Effector memory CD8-positive, alpha-beta T cell (primary cell): ENCODE measurements around the gene MOB1A.

Experiments
- ATAC-seq: fragments of 150-1000 bp; cut with Tn5 transposase; replicated peaks from 2 replicates; pipeline ENCODE4 v1.10.0; 2021; ENCODE audit warnings: mild to moderate bottlenecking, moderate library complexity
- DNase-seq, 3 experiments: peaks; one replicate each; pipeline ENCODE4 v3.0.0; 2021
- H3K27ac Mint-ChIP-seq, 2 donors: one replicate each; pipeline ENCODE4 v1.8.0; 2022; ENCODE audit warnings: mild to moderate bottlenecking in 2 of 2, mixed read lengths in 2 of 2, moderate library complexity in 2 of 2
- H3K27me3 Mint-ChIP-seq, 2 donors: one replicate each; pipeline ENCODE4 v1.8.0; 2022; ENCODE audit warnings: mixed read lengths in 2 of 2
- H3K36me3 Mint-ChIP-seq: one replicate; pipeline ENCODE4 v1.8.0; 2022; ENCODE audit warnings: mild to moderate bottlenecking, moderate library complexity, mixed read lengths; ENCODE audit not compliant: insufficient read depth
- H3K4me1 Mint-ChIP-seq, 2 donors: one replicate each; pipeline ENCODE4 v1.8.0; 2022; ENCODE audit warnings: low read depth in 2 of 2, mixed read lengths in 2 of 2
- H3K4me3 Mint-ChIP-seq, 2 donors: one replicate each; pipeline ENCODE4 v1.8.0; 2022; ENCODE audit warnings: mild to moderate bottlenecking in 2 of 2, mixed read lengths in 2 of 2, moderate library complexity in 2 of 2
- H3K9me3 Mint-ChIP-seq, 2 donors: one replicate each; pipeline ENCODE4 v1.8.0; 2022; ENCODE audit warnings: mixed read lengths in 2 of 2

The MOB1A gene

DNA sequence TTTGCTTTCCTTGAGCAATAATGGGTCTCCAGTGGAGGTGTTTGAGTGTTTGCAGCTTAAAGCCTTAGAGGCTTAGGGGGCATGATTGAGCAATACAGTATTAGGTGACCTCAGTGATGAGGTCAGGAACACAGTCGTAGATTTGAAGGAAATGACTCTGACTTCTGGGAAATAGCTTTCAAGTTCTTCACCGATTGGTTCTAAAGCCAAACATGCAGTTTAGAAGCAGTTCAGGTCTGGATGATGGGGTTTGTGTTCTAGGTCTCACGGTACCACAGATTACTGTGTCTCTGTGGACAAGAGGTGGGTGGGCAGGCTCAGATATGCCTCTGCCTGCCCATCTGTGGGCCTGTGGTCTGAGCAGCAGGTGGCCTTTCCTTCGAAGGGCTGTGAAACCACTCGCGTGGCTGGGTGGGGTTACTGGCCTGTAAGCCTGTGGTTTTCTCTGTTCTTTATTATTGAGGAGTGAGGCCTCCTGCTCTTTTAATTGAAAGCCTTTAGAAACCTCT, 27.6 kb upstream of the MOB1A start:
- no peaks in the 10 kb centered on the region for H3K27me3 Mint-ChIP-seq
- H3K4me3 Mint-ChIP-seq, result peak overlapping the region; percentile 67 to 75
- peaks cover 27 to 35% of the 10 kb centered on the region in 2 donors for H3K4me1 Mint-ChIP-seq
- ATAC-seq (peak; percentile 91), DNase-seq (peak; percentile 12 to 28 (median 27))
- H3K36me3 Mint-ChIP-seq, result peaks cover 31% of the 10 kb centered on the region
- peak overlapping the region; percentile 96 to 97 for H3K27ac Mint-ChIP-seq
- H3K9me3 Mint-ChIP-seq, result no peaks in the 10 kb centered on the region

DNA sequence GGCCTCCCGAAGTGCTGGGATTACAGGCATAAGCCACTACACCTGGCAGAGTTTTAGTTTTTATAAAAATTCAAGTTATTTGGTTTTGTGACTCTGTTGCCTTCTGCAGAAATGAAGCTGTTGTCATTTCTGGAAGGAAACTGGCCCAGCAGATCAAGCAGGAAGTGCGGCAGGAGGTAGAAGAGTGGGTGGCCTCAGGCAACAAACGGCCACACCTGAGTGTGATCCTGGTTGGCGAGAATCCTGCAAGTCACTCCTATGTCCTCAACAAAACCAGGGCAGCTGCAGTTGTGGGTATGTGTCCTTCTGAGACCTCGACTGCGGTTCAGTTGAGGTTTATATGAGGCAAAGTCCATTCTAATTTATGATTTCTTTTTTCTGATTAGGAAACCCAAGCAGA, 26.9 kb upstream of the MOB1A start:
- peak overlapping the region; percentile 67 to 75 for H3K4me3 Mint-ChIP-seq
- H3K27me3 Mint-ChIP-seq, result no peaks in the 10 kb centered on the region
- peak; percentile 35 for ATAC-seq
- no peak for DNase-seq
- H3K36me3 Mint-ChIP-seq, result peaks cover 25% of the 10 kb centered on the region
- peaks cover 28 to 35% of the 10 kb centered on the region in 2 donors for H3K4me1 Mint-ChIP-seq
- no peaks in the 10 kb centered on the region for H3K9me3 Mint-ChIP-seq
- H3K27ac Mint-ChIP-seq, result peak overlapping the region; percentile 96 to 97

DNA sequence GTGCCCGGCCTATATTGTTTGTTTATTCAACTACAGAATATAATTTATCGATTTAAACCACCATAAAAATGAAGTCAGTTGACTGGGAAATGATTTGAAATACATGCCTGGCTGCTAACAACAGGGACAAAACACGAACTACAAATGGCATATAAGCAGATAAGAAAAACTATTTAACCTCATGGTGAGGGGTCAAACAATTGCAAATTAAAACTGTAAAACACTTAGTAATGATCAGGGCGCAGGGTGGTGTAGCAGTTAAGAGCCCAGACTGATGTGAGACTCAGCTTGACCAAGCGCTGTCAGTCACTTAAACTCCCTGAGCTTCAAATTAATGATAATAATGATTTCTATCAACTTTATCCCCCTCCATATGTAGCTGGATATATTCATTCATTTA, 26.4 kb upstream of the MOB1A start:
- DNase-seq (no peak), ATAC-seq (no peak)
- peaks cover 29 to 38% of the 10 kb centered on the region in 2 donors for H3K4me1 Mint-ChIP-seq
- H3K9me3 Mint-ChIP-seq, result no peaks in the 10 kb centered on the region
- H3K4me3 Mint-ChIP-seq, result peak overlapping the region; percentile 67 to 75
- peak overlapping the region; percentile 96 to 97 for H3K27ac Mint-ChIP-seq
- peaks cover 21% of the 10 kb centered on the region for H3K36me3 Mint-ChIP-seq
- no peaks in the 10 kb centered on the region for H3K27me3 Mint-ChIP-seq

DNA sequence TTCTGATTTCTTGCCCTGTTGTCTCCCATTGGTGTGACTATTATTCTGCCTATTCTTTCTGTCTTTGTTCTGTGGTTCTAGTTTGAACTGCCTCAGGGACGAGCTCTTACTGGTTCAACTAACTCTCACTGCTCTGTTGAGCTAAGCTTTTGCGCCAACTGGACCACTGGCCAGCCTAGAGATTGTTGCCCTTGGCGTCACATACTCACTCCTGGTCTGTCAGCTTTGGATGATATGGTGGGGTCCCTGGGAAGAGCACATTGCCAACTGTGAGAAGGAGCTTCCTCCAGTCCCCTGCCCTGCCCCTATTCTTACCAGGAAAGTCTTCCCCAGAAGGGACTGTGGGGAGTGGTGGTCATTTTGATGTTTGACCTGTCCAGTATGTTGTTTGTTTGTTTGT, 25.8 kb upstream of the MOB1A start:
- no peak for ATAC-seq
- DNase-seq, result no peak
- peaks cover 17% of the 10 kb centered on the region for H3K36me3 Mint-ChIP-seq
- no peaks in the 10 kb centered on the region for H3K9me3 Mint-ChIP-seq
- no peak overlapping the region for H3K4me3 Mint-ChIP-seq
- peaks cover 34 to 45% of the 10 kb centered on the region in 2 donors for H3K4me1 Mint-ChIP-seq
- no peaks in the 10 kb centered on the region for H3K27me3 Mint-ChIP-seq
- H3K27ac Mint-ChIP-seq, result peak overlapping the region in 1 of 2 donors; percentile 97

GRCh38 chr2:74201596-74201995, 22.9 kb upstream of the MOB1A start:
- Mint-ChIP-seq H3K9me3 (no peaks in the 10 kb centered on the region), H3K27me3 (no peaks in the 10 kb centered on the region), H3K4me1 (peaks cover 39 to 45% of the 10 kb centered on the region in 2 donors), H3K27ac (peak overlapping the region in 1 of 2 donors; percentile 29), H3K4me3 (no peak overlapping the region), H3K36me3 (peaks cover 12% of the 10 kb centered on the region)
- ATAC-seq, result no peak
- DNase-seq, result no peak

GRCh38 chr2:74201196-74201595, 22.5 kb upstream of the MOB1A start:
- H3K27me3 Mint-ChIP-seq, result no peaks in the 10 kb centered on the region
- H3K36me3 Mint-ChIP-seq, result peaks cover 11% of the 10 kb centered on the region
- no peaks in the 10 kb centered on the region for H3K9me3 Mint-ChIP-seq
- DNase-seq, result no peak
- peak overlapping the region in 1 of 2 donors; percentile 9 for H3K4me3 Mint-ChIP-seq
- H3K4me1 Mint-ChIP-seq, result peaks cover 35 to 41% of the 10 kb centered on the region in 2 donors
- no peak for ATAC-seq
- H3K27ac Mint-ChIP-seq, result peak overlapping the region in 1 of 2 donors; percentile 29

DNA sequence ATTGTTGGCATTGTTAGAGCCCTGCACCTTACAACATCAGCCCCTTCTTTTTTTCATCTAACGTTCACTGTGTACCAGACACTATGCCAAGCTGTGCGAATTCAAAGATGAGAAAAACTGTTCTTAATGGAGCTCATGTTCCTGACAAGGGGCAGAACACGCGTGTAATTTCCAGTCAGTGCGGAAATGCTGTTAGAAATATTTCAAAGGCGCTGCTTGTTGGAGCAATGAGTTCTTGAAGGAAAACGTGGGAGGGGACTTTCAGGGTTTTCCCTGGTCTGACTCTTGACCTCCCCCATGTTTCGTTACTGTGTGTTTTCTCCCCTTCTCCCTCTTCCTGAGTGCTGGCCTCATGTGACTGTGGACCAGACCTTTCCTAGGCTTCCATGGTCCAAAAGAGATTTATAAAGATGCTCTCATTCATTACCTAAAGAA, 21.2 kb upstream of the MOB1A start:
- H3K4me1 Mint-ChIP-seq, result peaks cover 24 to 28% of the 10 kb centered on the region in 2 donors
- peak overlapping the region; percentile 30 to 93 for H3K27ac Mint-ChIP-seq
- DNase-seq, result no peak
- ATAC-seq, result no peak
- H3K9me3 Mint-ChIP-seq, result no peaks in the 10 kb centered on the region
- H3K36me3 Mint-ChIP-seq, result peaks cover 11% of the 10 kb centered on the region
- no peaks in the 10 kb centered on the region for H3K27me3 Mint-ChIP-seq
- peak overlapping the region; percentile 90 to 91 for H3K4me3 Mint-ChIP-seq

GRCh38 chr2:74199275-74199701, 20.6 kb upstream of the MOB1A start:
- H3K27me3 Mint-ChIP-seq, result no peaks in the 10 kb centered on the region
- ATAC-seq (peak; percentile 6), DNase-seq (peak in 1 of 3 experiments; percentile 15)
- H3K9me3 Mint-ChIP-seq, result no peaks in the 10 kb centered on the region
- H3K27ac Mint-ChIP-seq, result peak overlapping the region; percentile 93 to 98
- peaks cover 11% of the 10 kb centered on the region for H3K36me3 Mint-ChIP-seq
- H3K4me1 Mint-ChIP-seq, result peaks cover 21 to 23% of the 10 kb centered on the region in 2 donors
- H3K4me3 Mint-ChIP-seq, result peak overlapping the region; percentile 90 to 91

DNA sequence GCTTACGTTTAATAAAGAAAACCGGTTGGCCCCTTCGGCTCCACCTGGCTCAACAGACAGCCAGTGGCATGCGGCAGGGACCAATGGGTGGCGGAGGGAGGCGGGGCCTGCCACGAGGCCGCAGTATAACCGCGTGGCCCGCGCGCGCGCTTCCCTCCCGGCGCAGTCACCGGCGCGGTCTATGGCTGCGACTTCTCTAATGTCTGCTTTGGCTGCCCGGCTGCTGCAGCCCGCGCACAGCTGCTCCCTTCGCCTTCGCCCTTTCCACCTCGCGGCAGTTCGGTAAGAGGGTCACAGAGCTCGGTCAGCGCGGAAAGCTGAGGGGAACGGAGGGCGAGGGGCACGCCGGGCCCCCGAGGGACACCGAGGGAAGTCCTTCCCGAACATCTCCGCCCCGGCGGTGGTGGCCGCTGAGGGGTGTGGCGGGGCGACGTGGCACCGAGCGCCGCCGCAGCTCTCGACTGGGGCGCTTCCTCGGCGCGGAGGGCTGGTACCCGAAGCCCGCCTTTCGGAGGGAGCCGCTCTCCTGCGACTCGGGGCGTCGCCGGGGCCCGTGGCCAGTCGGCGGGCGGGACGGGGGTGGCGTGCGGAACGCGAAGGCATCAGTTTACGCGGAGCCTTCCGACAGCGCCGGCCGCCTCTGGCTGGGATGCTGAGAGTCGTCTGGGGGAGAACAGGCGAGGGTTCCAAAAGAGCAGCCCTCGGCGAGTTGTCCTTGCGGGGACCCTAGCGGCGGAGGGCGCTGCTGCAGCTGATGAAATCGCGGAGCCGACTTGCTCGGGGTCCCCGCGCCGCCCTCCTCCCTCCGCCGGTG, 20.0 kb upstream of the MOB1A start, which contains the start of gene MTHFD2:
Gene MTHFD2, plus strand, starts transcription at position 155 of the 814 bp plus-strand sequence. Its CDS starts 27 bp downstream, at position 182.
- Mint-ChIP-seq H3K9me3 (no peaks in the 10 kb centered on the region), H3K27ac (peak within 1 kb of the TSS; percentile 93 to 98), H3K36me3 (peaks cover 11% of the 10 kb centered on the region), H3K4me3 (peak within 1 kb of the TSS; percentile 90 to 91), H3K27me3 (no peaks in the 10 kb centered on the region), H3K4me1 (peaks cover 21 to 23% of the 10 kb centered on the region in 2 donors)
- DNase-seq, result peak; percentile 84 to 87 (median 86)
- ATAC-seq, result peak; percentile 86

DNA sequence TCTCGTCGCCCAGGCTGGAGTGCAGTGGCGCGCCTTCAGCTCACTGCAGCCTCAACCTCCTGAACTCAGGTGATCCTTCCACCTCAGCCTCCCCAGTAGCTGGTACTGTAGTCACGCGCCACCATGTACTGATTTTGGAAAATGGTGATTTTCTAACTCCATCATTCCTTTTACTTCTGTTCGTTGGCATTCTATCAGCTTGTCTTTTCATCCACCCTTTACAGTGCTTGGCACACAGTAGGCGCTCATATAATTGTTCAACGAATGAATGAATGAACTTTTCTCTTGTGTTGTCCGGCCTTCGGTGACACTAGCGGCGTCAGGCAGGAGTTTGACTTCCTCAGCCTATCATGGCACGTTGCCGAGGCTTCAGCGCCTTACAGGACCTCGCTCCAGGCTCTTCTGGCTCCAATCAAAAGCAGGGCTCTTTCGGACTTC, 19.4 kb upstream of the MOB1A start:
- no peak for DNase-seq
- no peaks in the 10 kb centered on the region for H3K9me3 Mint-ChIP-seq

DNA sequence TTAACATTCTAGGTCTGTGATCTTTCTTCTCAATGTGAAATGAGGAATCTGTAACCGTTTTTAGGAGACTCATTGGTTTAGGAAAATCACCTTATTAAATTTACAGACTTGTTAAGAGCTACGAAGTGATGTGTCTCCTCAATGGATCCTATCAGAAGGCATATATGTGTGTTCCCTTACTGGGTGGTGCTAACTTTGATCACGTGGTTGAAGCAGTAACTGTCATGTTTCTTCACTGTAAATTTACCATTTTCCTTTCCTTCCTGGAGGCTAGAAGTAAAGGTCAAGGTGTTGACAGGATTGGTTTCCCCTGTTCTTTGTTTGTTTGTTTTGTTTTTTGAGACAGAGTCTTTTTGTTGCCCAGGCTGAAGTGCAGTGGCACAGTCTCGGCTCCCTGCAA, 18.4 kb upstream of the MOB1A start:
- Mint-ChIP-seq H3K4me1 (peaks cover 21 to 23% of the 10 kb centered on the region in 2 donors), H3K27me3 (no peaks in the 10 kb centered on the region), H3K36me3 (peaks cover 11% of the 10 kb centered on the region), H3K27ac (no peak overlapping the region), H3K9me3 (no peaks in the 10 kb centered on the region), H3K4me3 (no peak overlapping the region)
- ATAC-seq (no peak), DNase-seq (no peak)

More for the DNA sequence above, 19.4 kb upstream of the MOB1A start:
- no peak for ATAC-seq
- H3K27me3 Mint-ChIP-seq, result no peaks in the 10 kb centered on the region
- peak overlapping the region; percentile 93 to 98 for H3K27ac Mint-ChIP-seq
- peak overlapping the region; percentile 90 to 91 for H3K4me3 Mint-ChIP-seq
- H3K4me1 Mint-ChIP-seq, result peaks cover 21 to 23% of the 10 kb centered on the region in 2 donors
- H3K36me3 Mint-ChIP-seq, result peaks cover 11% of the 10 kb centered on the region

DNA sequence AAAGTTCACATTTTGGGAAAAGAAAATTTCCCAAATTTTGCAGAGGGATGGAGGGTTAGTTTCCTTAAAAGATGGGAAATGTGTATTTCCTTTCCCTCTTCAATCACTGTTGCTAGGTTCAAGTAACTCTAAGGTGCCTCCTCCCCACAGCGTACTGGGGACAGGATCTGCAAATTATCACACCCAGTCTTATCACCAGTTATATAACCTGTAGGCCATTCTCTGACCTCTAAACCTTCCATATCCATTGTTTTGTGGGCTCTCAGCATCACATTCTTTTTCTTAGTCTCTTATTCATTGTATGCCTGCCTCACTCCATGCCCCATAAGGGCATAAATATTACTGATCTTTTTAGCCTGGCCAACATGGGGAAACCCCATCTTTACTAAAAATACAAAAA, 16.1 kb upstream of the MOB1A start:
- Mint-ChIP-seq H3K27me3 (peaks cover 0 to 9% of the 10 kb centered on the region in 2 donors), H3K36me3 (peaks cover 11% of the 10 kb centered on the region), H3K27ac (no peak overlapping the region), H3K9me3 (no peaks in the 10 kb centered on the region), H3K4me1 (peaks cover 17% of the 10 kb centered on the region in 2 donors), H3K4me3 (no peak overlapping the region)
- ATAC-seq (no peak), DNase-seq (no peak)

DNA sequence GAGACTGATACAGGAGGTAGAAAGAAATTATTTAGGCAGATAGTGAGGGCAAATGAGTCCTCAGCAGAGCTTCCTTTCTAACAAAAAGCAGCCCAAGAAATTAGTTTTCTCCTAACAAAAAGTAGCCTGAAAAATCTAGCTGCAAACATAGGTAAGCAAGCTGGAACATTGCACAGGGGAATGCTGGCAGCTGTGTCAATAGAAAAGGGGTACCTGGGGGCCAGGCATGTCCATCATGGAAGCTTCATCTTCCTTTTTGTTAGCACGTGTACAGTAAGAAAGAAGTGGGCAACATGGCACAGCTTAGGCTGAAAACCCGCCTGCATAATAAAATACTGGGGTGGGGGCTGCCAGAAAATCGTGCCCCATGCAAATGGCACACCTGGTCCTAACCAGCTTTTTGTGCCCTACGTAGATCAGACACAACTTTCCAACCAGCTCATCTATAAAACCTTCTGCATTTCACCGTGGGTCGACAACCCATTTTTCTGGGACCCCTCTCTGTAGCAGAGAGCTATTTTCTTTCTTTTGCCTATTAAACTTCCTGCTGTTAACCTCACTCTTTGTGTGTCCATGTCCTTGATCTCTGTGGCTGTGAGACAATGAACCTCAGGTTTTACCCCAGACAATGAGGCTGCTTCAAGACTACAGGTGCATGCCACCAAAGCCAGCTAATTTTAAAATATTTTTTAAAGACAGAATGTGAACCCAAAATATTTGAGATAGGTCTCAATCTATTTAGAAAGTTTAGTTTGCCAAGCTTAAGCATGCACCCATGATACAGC, 13.1 kb upstream of the MOB1A start:
- no peaks in the 10 kb centered on the region for H3K4me1 Mint-ChIP-seq
- ATAC-seq, result no peak
- H3K9me3 Mint-ChIP-seq, result no peaks in the 10 kb centered on the region
- DNase-seq, result no peak
- no peaks in the 10 kb centered on the region for H3K36me3 Mint-ChIP-seq
- no peak overlapping the region for H3K27ac Mint-ChIP-seq
- no peak overlapping the region for H3K4me3 Mint-ChIP-seq
- H3K27me3 Mint-ChIP-seq, result peaks cover 0 to 9% of the 10 kb centered on the region in 2 donors
